ENCODE results near the gene OR5AU1.
"Not testable (repeated sequence)": the region's sequence is repeated elsewhere in the genome, so short reads cannot be mapped to it uniquely, and the experiment has no call there.

Gene OR5AU1

GRCh38 chr14:21169573-21169972 lies 13.7 kb upstream of the OR5AU1 start:
- DNase-seq = no peak

- no peak for DNase-seq
Measured at GRCh38 chr14:21168055-21168454, 12.2 kb upstream of the OR5AU1 start.

- not testable (repeated sequence) for DNase-seq
Measured at GRCh38 chr14:21165670-21166069, 9.8 kb upstream of the OR5AU1 start.

GRCh38 chr14:21165002-21165605 lies 9.2 kb upstream of the OR5AU1 start:
- DNase-seq = not testable (repeated sequence)

- DNase-seq = no peak
Measured at GRCh38 chr14:21163871-21164291, 8.0 kb upstream of the OR5AU1 start.

- DNase-seq = no peak
Measured at GRCh38 chr14:21162081-21162480, 6.2 kb upstream of the OR5AU1 start.

GRCh38 chr14:21160061-21160610 lies 4.3 kb upstream of the OR5AU1 start:
- no peak for DNase-seq

GRCh38 chr14:21158175-21158574 lies 2.3 kb upstream of the OR5AU1 start:
- DNase-seq = not testable (repeated sequence)

- no peak for DNase-seq
Measured at GRCh38 chr14:21149641-21150367, 6.1 kb downstream of the OR5AU1 start.

- DNase-seq = no peak
Measured at GRCh38 chr14:21145437-21145836, 10.4 kb downstream of the OR5AU1 start.

- no peak for DNase-seq
Measured at GRCh38 chr14:21142357-21142756, 13.5 kb downstream of the OR5AU1 start.

- no peak for DNase-seq
Measured at GRCh38 chr14:21136024-21136423, 19.8 kb downstream of the OR5AU1 start.

- no peak for DNase-seq
Measured at GRCh38 chr14:21133901-21134300, 22.0 kb downstream of the OR5AU1 start.

- no peak for DNase-seq
Measured at GRCh38 chr14:21123429-21123828, 32.4 kb downstream of the OR5AU1 start.

- no peak for DNase-seq
Measured at GRCh38 chr14:21121122-21121521, 34.7 kb downstream of the OR5AU1 start.

GRCh38 chr14:21120686-21121085 lies 35.2 kb downstream of the OR5AU1 start:
- DNase-seq = no peak

GRCh38 chr14:21118933-21119332 lies 36.9 kb downstream of the OR5AU1 start:
- no peak for DNase-seq

GRCh38 chr14:21113369-21113768 lies 42.5 kb downstream of the OR5AU1 start:
- no peak for DNase-seq

GRCh38 chr14:21112255-21112654 lies 43.6 kb downstream of the OR5AU1 start:
- no peak for DNase-seq

GRCh38 chr14:21109377-21110138 lies 46.3 kb downstream of the OR5AU1 start:
- no peak for DNase-seq

- no peak for DNase-seq
Measured at GRCh38 chr14:21108791-21109190, 47.1 kb downstream of the OR5AU1 start.

- no peak for DNase-seq
Measured at GRCh38 chr14:21107283-21107800, 48.5 kb downstream of the OR5AU1 start.
